ENCODE data around the gene ANKRD39.
"Not testable (repeated sequence)": the region's sequence is repeated elsewhere in the genome, so short reads cannot be mapped to it uniquely, and the experiment has no call there.

The ANKRD39 gene

DNA sequence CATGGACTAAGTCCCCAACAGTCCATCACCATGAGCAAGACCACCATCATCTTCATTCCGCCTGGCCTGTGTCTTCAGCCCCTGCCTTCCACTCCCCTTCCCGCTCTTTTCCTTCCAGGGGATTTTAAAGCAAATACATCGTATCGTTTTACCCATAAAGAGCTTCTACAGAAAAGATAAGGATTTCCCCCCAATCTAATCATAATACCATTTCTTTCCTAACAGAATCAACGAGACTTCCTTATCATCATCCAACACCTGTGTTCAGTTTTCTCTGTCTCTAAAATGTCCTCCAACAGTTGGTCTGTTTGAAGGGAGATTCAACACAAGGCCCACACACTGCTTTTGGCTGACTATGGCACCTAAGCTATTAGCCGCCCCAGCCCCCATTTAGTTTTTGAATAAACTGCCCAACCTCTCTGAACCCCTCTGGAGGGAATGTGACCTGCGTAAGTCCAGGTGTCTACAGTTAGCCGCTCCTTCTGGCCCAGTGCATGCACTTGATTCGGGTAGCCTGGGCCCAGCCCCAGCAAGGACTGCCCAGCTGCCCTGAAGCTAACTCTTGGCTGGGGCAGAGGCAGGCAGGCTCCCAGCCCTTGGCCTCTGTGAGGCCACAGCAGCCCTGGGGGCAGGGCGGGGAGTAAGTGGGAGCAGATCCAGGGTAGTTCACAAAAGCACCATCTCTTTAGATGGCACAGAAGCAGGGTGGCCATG, 37.4 kb upstream of the ANKRD39 start:
- Histone ChIP-seq H3K4me1 (ENCODE audit: control insufficient read depth, insufficient read depth, low read length, poor library complexity, severe bottlenecking) (peaks cover 35% of the 10 kb centered on the region), H3K4me3 (ENCODE audit: extremely low read depth, insufficient read depth, low read length, poor library complexity, severe bottlenecking) (no peak overlapping the region), H3K27ac (ENCODE audit: low read depth, low read length, severe bottlenecking) (no peak overlapping the region), H3K36me3 (ENCODE audit: control insufficient read depth, insufficient read depth, low read length) (no peaks in the 10 kb centered on the region), H3K9me3 (ENCODE audit: control insufficient read depth, low read length) (no peaks in the 10 kb centered on the region)
- WGBS, 2 experiments (ENCODE audit: insufficient coverage in 2 of 2) = 90% methylated on average over 8 to 10 of the region's 10 CpGs

GRCh38 chr2:96894151-96894531, 36.3 kb upstream of the ANKRD39 start:
- no peaks in the 10 kb centered on the region for H3K36me3 ChIP-seq (ENCODE audit: control insufficient read depth, insufficient read depth, low read length)
- no peak overlapping the region for H3K27ac ChIP-seq (ENCODE audit: low read depth, low read length, severe bottlenecking)
- H3K9me3 ChIP-seq (ENCODE audit: control insufficient read depth, low read length) = no peaks in the 10 kb centered on the region
- no peak overlapping the region for H3K4me3 ChIP-seq (ENCODE audit: extremely low read depth, insufficient read depth, low read length, poor library complexity, severe bottlenecking)
- whole genome bisulfite sequencing, 2 experiments (ENCODE audit: insufficient coverage in 2 of 2) = 89 to 100% methylated on average over 1 of the region's 3 CpGs
- H3K4me1 ChIP-seq (ENCODE audit: control insufficient read depth, insufficient read depth, low read length, poor library complexity, severe bottlenecking) = peaks cover 36% of the 10 kb centered on the region

DNA sequence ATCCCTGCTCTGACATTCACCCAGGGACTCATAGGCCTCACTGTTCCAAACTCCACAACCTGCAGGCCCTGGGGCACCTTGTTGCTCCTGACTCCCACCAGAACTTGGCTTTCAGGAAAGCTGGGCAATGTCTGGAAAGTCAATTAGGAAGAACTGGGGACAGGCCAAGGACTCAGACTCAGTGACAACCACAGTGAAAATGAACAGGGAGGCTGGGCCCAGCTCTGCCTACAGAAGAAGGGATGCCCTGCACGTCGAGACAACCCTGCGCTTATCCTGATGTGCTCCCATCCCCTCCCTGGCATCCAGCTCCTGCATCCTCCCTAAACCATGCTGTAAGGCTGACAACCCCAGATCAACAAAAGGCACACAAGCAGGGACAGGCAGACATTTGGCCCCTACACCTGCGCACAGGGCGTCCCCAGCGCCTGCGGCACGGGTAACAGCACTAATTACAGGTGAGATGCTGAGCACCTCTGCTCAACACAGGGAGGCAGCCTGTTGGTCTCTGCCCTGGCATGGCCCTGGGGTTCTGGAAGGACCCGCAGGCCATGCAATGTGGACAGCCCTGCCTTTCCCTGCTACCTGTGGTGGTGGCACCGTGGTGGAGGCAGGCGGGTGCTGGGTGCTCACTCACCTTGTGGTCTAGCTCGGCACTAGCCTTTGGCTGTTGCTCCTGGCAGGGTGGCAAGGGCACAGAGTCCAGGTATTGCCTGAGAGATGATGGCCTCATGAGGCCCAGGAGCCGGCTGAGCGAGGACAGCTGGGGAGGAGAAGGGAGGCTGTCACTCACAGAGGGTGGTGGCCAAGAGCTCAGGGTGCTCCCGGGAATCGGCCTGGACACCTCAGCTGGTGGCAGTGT, 35.7 kb upstream of the ANKRD39 start:
- Histone ChIP-seq H3K9me3 (ENCODE audit: control insufficient read depth, low read length) (no peaks in the 10 kb centered on the region), H3K4me3 (ENCODE audit: extremely low read depth, insufficient read depth, low read length, poor library complexity, severe bottlenecking) (no peak overlapping the region), H3K27ac (ENCODE audit: low read depth, low read length, severe bottlenecking) (no peak overlapping the region), H3K36me3 (ENCODE audit: control insufficient read depth, insufficient read depth, low read length) (no peaks in the 10 kb centered on the region), H3K4me1 (ENCODE audit: control insufficient read depth, insufficient read depth, low read length, poor library complexity, severe bottlenecking) (peaks cover 36% of the 10 kb centered on the region)
- WGBS, 2 experiments (ENCODE audit: insufficient coverage in 2 of 2) = 94 to 96% methylated on average over 13 to 15 of the region's 16 CpGs

- peak overlapping the region; percentile 82 for H3K27ac ChIP-seq (ENCODE audit: low read depth, low read length, severe bottlenecking)
- peaks cover 49% of the 10 kb centered on the region for H3K4me1 ChIP-seq (ENCODE audit: control insufficient read depth, insufficient read depth, low read length, poor library complexity, severe bottlenecking)
- H3K9me3 ChIP-seq (ENCODE audit: control insufficient read depth, low read length) = no peaks in the 10 kb centered on the region
- H3K36me3 ChIP-seq (ENCODE audit: control insufficient read depth, insufficient read depth, low read length) = no peaks in the 10 kb centered on the region
- 45 to 50% methylated on average over 5 to 6 of the region's 11 CpGs for whole genome bisulfite sequencing, 2 experiments (ENCODE audit: insufficient coverage in 2 of 2)
- H3K4me3 ChIP-seq (ENCODE audit: extremely low read depth, insufficient read depth, low read length, poor library complexity, severe bottlenecking) = no peak overlapping the region
Measured at GRCh38 chr2:96891591-96892333, 33.9 kb upstream of the ANKRD39 start.

DNA sequence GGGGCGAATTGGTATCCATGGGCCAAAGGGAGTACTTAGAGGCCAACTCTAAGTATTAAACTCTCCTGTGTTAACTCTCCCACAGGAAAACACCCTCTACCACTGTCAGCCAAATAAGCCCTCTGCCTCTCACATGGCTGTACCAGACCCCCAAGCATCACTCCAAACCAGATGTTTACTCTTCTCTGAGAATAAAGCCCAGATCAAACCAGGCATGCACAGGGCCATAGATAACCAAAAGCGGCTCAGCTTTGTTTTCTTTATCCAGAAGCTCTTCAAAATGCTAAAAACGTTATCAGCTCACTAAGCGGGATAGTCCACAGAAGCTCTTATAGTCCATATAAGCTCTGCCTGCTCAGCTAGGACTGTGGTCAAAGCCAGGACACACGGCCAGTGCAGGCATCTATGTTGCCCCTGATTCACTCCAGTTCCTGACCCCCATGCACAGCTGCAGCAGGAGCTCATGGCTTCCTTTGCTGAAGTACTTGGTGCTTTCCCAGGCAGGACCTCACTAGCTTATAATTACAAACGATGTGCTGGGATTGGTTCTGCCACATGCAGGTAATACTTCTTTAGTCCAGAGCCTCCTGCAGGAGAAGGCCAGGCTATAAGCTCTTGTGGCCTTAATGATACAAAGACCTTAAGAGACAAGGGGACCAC, 33.0 kb upstream of the ANKRD39 start:
- Histone ChIP-seq H3K4me3 (ENCODE audit: extremely low read depth, insufficient read depth, low read length, poor library complexity, severe bottlenecking) (no peak overlapping the region), H3K4me1 (ENCODE audit: control insufficient read depth, insufficient read depth, low read length, poor library complexity, severe bottlenecking) (peaks cover 52% of the 10 kb centered on the region), H3K27ac (ENCODE audit: low read depth, low read length, severe bottlenecking) (peak overlapping the region; percentile 82), H3K9me3 (ENCODE audit: control insufficient read depth, low read length) (no peaks in the 10 kb centered on the region), H3K36me3 (ENCODE audit: control insufficient read depth, insufficient read depth, low read length) (no peaks in the 10 kb centered on the region)
- WGBS, 2 experiments (ENCODE audit: insufficient coverage in 2 of 2) = 74 to 83% methylated on average over 5 to 6 of the region's 6 CpGs

GRCh38 chr2:96890252-96890651, 32.4 kb upstream of the ANKRD39 start:
- H3K27ac ChIP-seq (ENCODE audit: low read depth, low read length, severe bottlenecking) = peak overlapping the region; percentile 82
- H3K4me3 ChIP-seq (ENCODE audit: extremely low read depth, insufficient read depth, low read length, poor library complexity, severe bottlenecking) = no peak overlapping the region
- peaks cover 46% of the 10 kb centered on the region for H3K4me1 ChIP-seq (ENCODE audit: control insufficient read depth, insufficient read depth, low read length, poor library complexity, severe bottlenecking)
- H3K36me3 ChIP-seq (ENCODE audit: control insufficient read depth, insufficient read depth, low read length) = no peaks in the 10 kb centered on the region
- no peaks in the 10 kb centered on the region for H3K9me3 ChIP-seq (ENCODE audit: control insufficient read depth, low read length)
- WGBS, 2 experiments (ENCODE audit: insufficient coverage in 2 of 2) = 87 to 93% methylated on average over 4 of the region's 7 CpGs

- H3K36me3 ChIP-seq (ENCODE audit: control insufficient read depth, insufficient read depth, low read length); H3K27ac ChIP-seq (ENCODE audit: low read depth, low read length, severe bottlenecking); H3K9me3 ChIP-seq (ENCODE audit: control insufficient read depth, low read length); H3K4me3 ChIP-seq (ENCODE audit: extremely low read depth, insufficient read depth, low read length, poor library complexity, severe bottlenecking): not testable (repeated sequence)
- WGBS, 2 experiments (ENCODE audit: insufficient coverage in 2 of 2) = 94 to 96% methylated on average over 3 of the region's 5 CpGs
- peaks cover 43% of the 10 kb centered on the region for H3K4me1 ChIP-seq (ENCODE audit: control insufficient read depth, insufficient read depth, low read length, poor library complexity, severe bottlenecking)
Measured at GRCh38 chr2:96889502-96889901, 31.7 kb upstream of the ANKRD39 start.

DNA sequence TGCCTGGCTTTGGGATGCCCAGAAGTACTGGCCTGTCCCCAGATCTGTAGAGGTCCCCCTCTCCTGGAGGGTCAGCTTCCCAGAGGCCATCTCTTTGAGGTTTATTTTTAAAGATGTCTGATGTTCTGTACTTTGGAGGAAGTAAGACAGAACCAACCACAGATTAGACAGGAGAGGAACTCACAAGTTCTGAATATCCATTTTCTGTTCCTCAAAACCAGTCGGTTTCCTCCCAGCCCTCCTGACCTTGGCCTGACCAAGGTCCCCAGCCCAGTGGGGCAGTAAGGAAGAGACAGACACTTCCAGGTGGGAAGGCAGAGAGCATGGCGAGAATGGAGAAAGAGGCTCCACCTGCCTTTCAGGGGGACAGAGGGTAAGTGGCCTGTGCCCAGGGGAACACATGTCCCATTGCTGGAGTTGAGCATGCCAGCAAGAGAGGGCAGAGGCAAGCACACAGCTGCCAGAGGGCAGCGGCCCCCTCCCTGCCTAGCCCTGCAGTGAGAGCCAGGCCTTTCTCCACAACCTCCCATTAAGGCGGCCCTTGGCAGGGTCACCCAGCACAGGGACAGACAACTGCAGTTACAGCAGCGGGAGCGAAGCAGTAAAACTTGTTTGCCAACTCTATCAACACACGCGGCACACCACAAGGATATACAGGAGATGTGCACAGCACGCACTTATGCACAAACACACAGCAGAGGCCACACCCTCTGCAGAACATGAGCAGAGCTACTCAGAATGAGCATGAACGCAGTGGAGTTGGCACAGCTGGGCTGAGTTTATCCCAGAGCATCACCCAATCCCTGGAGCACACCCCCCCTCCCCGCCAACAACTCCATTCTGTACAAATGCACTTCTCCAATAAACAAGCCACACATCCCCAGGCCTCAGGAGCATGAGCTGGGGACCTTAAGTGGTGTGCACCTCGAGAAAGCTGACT, 30.5 kb upstream of the ANKRD39 start:
- WGBS, 2 experiments (ENCODE audit: insufficient coverage in 2 of 2) = 92 to 93% methylated on average over 8 to 9 of the region's 12 CpGs
- Histone ChIP-seq H3K4me3 (ENCODE audit: extremely low read depth, insufficient read depth, low read length, poor library complexity, severe bottlenecking) (no peak overlapping the region), H3K36me3 (ENCODE audit: control insufficient read depth, insufficient read depth, low read length) (no peaks in the 10 kb centered on the region), H3K9me3 (ENCODE audit: control insufficient read depth, low read length) (no peaks in the 10 kb centered on the region), H3K27ac (ENCODE audit: low read depth, low read length, severe bottlenecking) (no peak overlapping the region), H3K4me1 (ENCODE audit: control insufficient read depth, insufficient read depth, low read length, poor library complexity, severe bottlenecking) (peaks cover 43% of the 10 kb centered on the region)

DNA sequence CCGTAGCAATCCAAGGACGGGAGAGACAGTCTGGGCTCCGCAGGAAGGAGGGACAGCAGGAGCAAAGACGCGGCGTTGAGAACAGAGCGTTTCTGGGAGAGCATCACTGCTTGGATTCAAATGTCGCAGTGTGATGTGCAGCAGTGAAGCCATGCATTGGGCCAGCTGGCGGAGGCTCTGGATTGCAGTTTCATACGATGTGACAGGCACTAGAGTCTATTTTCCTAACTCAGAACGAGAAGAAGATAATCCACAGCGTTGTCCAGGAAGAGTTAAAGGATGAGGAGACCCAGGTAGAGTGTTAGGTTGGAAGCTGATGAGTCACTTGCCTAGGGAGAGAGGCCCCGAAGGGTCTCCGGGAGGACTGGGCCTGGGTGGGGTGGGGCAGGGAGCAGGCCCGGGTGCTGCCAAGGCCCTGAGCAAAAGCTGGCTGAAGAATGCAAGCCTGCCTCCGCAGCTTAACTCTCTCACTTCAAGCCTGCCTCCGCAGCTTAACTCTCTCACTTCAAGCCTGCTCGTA, 29.7 kb upstream of the ANKRD39 start:
- H3K4me1 ChIP-seq (ENCODE audit: control insufficient read depth, insufficient read depth, low read length, poor library complexity, severe bottlenecking) = peaks cover 46% of the 10 kb centered on the region
- H3K36me3 ChIP-seq (ENCODE audit: control insufficient read depth, insufficient read depth, low read length) = no peaks in the 10 kb centered on the region
- no peak overlapping the region for H3K4me3 ChIP-seq (ENCODE audit: extremely low read depth, insufficient read depth, low read length, poor library complexity, severe bottlenecking)
- WGBS, 2 experiments (ENCODE audit: insufficient coverage in 2 of 2) = 75 to 76% methylated on average over 18 of the region's 18 CpGs
- no peak overlapping the region for H3K27ac ChIP-seq (ENCODE audit: low read depth, low read length, severe bottlenecking)
- no peaks in the 10 kb centered on the region for H3K9me3 ChIP-seq (ENCODE audit: control insufficient read depth, low read length)

Data from mesodermal cell (in vitro differentiated cells).